Neuronal stem cell (in vitro differentiated cells): ENCODE results near the gene CDK11B.

Experiments
- DNase-seq: peaks from one replicate; pipeline ENCODE4 v3.0.0-alpha.2; 2013; ENCODE audit warnings: low spot score
- H2AFZ ChIP-seq: one replicate; pipeline ENCODE4 v1.6.1; 2013; ENCODE audit warnings: mild to moderate bottlenecking, low read length, inconsistent platforms
- H2AK5ac ChIP-seq: 2 replicates; pipeline ENCODE4 v1.6.1; 2013; ENCODE audit warnings: low read depth, mild to moderate bottlenecking, inconsistent platforms, low read length, moderate library complexity, mixed read lengths
- H2BK120ac ChIP-seq: 2 replicates; pipeline ENCODE4 v1.6.1; 2013; ENCODE audit warnings: low read depth, mild to moderate bottlenecking, inconsistent platforms, low read length, moderate library complexity, mixed read lengths
- H2BK12ac ChIP-seq: one replicate; pipeline ENCODE4 v1.6.1; 2013; ENCODE audit warnings: low read length, inconsistent platforms
- H2BK15ac ChIP-seq: 2 replicates; pipeline ENCODE4 v1.6.1; 2013; ENCODE audit warnings: mild to moderate bottlenecking, low read length, inconsistent platforms, mixed read lengths
- H2BK5ac ChIP-seq: one replicate; pipeline ENCODE4 v1.6.1; 2013; ENCODE audit warnings: inconsistent platforms, mild to moderate bottlenecking, low read length, moderate library complexity
- H3K14ac ChIP-seq: one replicate; pipeline ENCODE4 v1.6.1; 2013; ENCODE audit warnings: low read length, inconsistent platforms
- H3K18ac ChIP-seq: 2 replicates; pipeline ENCODE4 v1.6.1; 2013; ENCODE audit warnings: low read length, inconsistent platforms
- H3K23ac ChIP-seq: 2 replicates; pipeline ENCODE4 v1.6.1; 2013; ENCODE audit warnings: low read depth, mild to moderate bottlenecking, mixed read lengths, low read length, inconsistent platforms; ENCODE audit not compliant: poor library complexity
- H3K27ac ChIP-seq: replicated peaks from 3 replicates; pipeline ENCODE4 v1.5.1; 2013; ENCODE audit warnings: low read length, inconsistent platforms
- H3K27me3 ChIP-seq, 3 experiments: 2 replicates each; pipeline ENCODE4 v1.6.1; 2013; ENCODE audit warnings: low read length in 3 of 3, mild to moderate bottlenecking in 2 of 3, inconsistent platforms in 1 of 3, low read depth in 1 of 3, mixed read lengths in 1 of 3, moderate library complexity in 1 of 3; ENCODE audit not compliant: control insufficient read depth in 3 of 3, insufficient read depth in 3 of 3
- H3K36me3 ChIP-seq, 2 donors: replicated peaks in 1 of 2; 2 replicates each; pipeline ENCODE4 v1.6.1; 2013; ENCODE audit warnings: low read length in 2 of 2; ENCODE audit not compliant: control insufficient read depth in 2 of 2, insufficient read depth in 2 of 2
- H3K4ac ChIP-seq: 2 replicates; pipeline ENCODE4 v1.6.1; 2013; ENCODE audit warnings: inconsistent platforms, mild to moderate bottlenecking, low read length, moderate library complexity
- H3K4me1 ChIP-seq, 2 donors: 1 replicate in 1 of 2; 2 replicates in 1 of 2; pipeline ENCODE4 v1.6.1; 2013; ENCODE audit warnings: low read length in 2 of 2, low read depth in 1 of 2; ENCODE audit not compliant: control insufficient read depth in 2 of 2, insufficient read depth in 1 of 2
- H3K4me2 ChIP-seq: one replicate; pipeline ENCODE4 v1.6.1; 2013; ENCODE audit warnings: mild to moderate bottlenecking, low read length, inconsistent platforms; ENCODE audit not compliant: insufficient read depth, poor library complexity, severe bottlenecking
- H3K4me3 ChIP-seq, 2 donors: 2 replicates each; pipeline ENCODE4 v1.5.1; 2013; ENCODE audit warnings: low read length in 2 of 2, mild to moderate bottlenecking in 2 of 2, inconsistent platforms in 1 of 2, moderate library complexity in 1 of 2
- H3K79me1 ChIP-seq: one replicate; pipeline ENCODE4 v1.6.1; 2013; ENCODE audit warnings: low read depth, mild to moderate bottlenecking, inconsistent platforms, low read length, moderate library complexity
- H3K9ac ChIP-seq: one replicate; pipeline ENCODE4 v1.6.1; 2013; ENCODE audit warnings: mild to moderate bottlenecking, low read depth, low read length, inconsistent platforms; ENCODE audit not compliant: poor library complexity
- H3K9me3 ChIP-seq, 2 donors: replicated peaks in 1 of 2; 2 replicates each; pipeline versions ENCODE3 to v1.6.1; 2013; ENCODE audit warnings: low read length in 2 of 2, mild to moderate bottlenecking in 2 of 2, inconsistent platforms in 1 of 2, low read depth in 1 of 2, mixed read lengths in 1 of 2, moderate library complexity in 1 of 2; ENCODE audit not compliant: control insufficient read depth in 2 of 2, insufficient read depth in 1 of 2
- H4K8ac ChIP-seq: one replicate; pipeline ENCODE4 v1.6.1; 2013; ENCODE audit warnings: low read depth, mild to moderate bottlenecking, inconsistent platforms, low read length, moderate library complexity
- H4K91ac ChIP-seq: one replicate; pipeline ENCODE4 v1.6.1; 2013; ENCODE audit warnings: low read length, low read depth, mild to moderate bottlenecking, inconsistent platforms; ENCODE audit not compliant: poor library complexity
- WGBS, 2 donors: extraction: QIAGEN DNeasy Blood & Tissue Kit; methylation state at CpG; one replicate each; pipeline ENCODE4 v1.1.7; 2013; ENCODE audit warnings: missing lambda C conversion rate in 2 of 2, mixed read lengths in 1 of 2; ENCODE audit not compliant: insufficient read length in 2 of 2, insufficient replicate concordance in 1 of 2; ENCODE audit errors: extremely low coverage in 2 of 2; 5-methylcytosine and 5-hydroxymethylcytosine counted together

CDK11B gene

DNA sequence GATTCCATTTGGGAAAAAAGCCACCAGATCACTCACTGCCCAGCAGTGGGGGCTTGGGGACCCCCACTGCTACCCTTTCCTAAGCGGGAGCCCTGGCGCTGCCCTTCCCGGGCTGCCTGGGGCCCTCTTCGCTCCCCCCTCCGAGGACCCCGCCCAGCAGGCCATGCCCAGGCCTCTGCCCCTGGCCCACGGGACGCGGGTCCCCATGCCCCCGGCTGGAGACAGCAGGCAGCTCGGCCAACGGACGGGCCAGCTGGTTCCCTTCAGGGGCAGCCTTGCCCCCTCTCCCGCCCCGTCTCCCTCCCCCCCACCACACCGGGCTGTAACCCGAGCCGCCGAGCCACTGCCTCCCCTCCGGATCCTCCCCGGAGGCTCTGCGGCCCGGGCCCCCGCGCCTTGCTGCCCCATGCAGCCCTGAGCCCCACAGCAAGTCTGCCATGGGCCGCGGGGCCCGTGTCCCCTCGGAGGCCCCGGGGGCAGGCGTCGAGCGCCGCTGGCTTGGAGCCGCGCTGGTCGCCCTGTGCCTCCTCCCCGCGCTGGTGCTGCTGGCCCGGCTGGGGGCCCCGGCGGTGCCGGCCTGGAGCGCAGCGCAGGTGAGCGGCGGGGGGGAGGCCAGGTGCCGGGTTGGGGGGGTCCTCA lies 26.9 kb downstream of the CDK11B start, which contains the start of gene MMP23B:
Gene MMP23B (plus strand): TSS at position 392 of the 639 bp plus-strand sequence. CDS start 46 bp downstream, at position 438.
- DNase-seq = no peak

DNA sequence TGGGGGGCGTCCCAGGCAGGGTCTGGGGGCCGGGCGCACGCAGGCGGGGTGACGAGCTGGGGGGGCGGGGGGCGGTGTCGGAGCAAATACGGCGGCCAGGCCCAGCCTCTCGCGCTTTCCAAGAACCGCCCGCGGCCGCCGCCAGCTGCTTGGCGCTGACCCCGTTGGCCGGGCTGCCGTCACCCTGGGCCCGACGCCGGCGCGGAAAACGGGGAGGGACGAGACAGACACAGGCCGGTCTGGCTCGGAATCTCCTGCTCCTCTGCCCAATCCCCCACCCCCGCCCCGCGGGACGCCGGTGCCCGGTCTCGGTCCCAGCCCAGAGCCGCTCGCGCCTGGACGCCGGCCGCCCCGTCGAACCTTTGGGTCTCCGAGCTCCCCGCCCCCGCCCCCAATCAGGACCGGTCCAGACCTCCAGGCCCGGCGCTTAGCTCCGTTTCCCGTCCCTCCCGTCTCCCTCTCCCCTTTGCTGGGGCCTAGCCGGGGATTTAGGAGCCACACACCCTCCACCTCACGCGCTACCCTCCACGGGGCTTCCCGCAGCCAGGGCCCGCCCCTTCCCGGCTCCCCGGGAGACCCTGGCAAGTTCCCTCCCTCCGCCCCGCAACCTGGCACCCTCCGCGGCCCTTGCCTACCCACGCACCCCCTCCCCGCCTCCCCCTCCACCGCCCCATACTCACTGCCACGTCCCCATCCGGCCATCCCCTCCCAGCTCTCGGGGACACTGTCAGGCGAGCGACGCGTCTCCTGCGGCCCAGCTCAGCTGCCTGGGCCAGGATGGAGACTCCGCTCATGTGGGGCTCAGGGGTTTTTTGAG lies 27.6 kb downstream of the CDK11B start:
- Histone ChIP-seq H4K91ac (no peak overlapping the region), H3K27ac (no peak overlapping the region), H3K9me3 (no peaks in the 10 kb centered on the region), H4K8ac (peak overlapping the region; percentile 17), H2AK5ac (peak overlapping the region; percentile 84), H2BK15ac (peak overlapping the region; percentile 81), H3K4ac (no peak overlapping the region), H2BK120ac (no peak overlapping the region), H3K23ac (peak overlapping the region; percentile 44), H2AFZ (peak overlapping the region; percentile 82), H3K4me3 (peak overlapping the region in 1 of 2 donors; percentile 51), H3K79me1 (peaks cover 3% of the 10 kb centered on the region), H3K4me2 (peak overlapping the region; percentile 49), H2BK12ac (no peak overlapping the region), H3K14ac (no peak overlapping the region), H3K4me1 (no peaks in the 10 kb centered on the region), H3K9ac (peak overlapping the region; percentile 44), H3K27me3 (peaks cover 0 to 39% (median 18%) of the 10 kb centered on the region in 3 experiments), H2BK5ac (peak overlapping the region; percentile 93), H3K36me3 (peaks cover under 1 to 4% of the 10 kb centered on the region in 2 donors), H3K18ac (peak overlapping the region; percentile 91)
- no peak for DNase-seq
- WGBS, 2 donors = no CpG with 5 or more reads among the region's 79 CpGs

More for the DNA sequence above, 26.9 kb downstream of the CDK11B start, which contains the start of gene MMP23B:
- Histone ChIP-seq H2AK5ac (peak within 1 kb of the TSS; percentile 84), H3K27ac (no peak within 1 kb of the TSS), H3K18ac (peak within 1 kb of the TSS; percentile 95), H3K4me1 (no peaks in the 10 kb centered on the region), H3K23ac (peak within 1 kb of the TSS; percentile 80), H3K4ac (no peak within 1 kb of the TSS), H3K4me3 (peak within 1 kb of the TSS in 1 of 2 donors; percentile 74), H2BK12ac (no peak within 1 kb of the TSS), H3K14ac (no peak within 1 kb of the TSS), H4K8ac (peak within 1 kb of the TSS; percentile 17), H2BK15ac (peak within 1 kb of the TSS; percentile 81), H2AFZ (peak within 1 kb of the TSS; percentile 82), H3K79me1 (peaks cover 3% of the 10 kb centered on the region), H3K36me3 (peaks cover 4 to 7% of the 10 kb centered on the region in 2 donors), H3K4me2 (peak within 1 kb of the TSS; percentile 49), H3K9me3 (no peaks in the 10 kb centered on the region), H3K27me3 (peaks cover 0 to 39% (median 18%) of the 10 kb centered on the region in 3 experiments), H2BK120ac (no peak within 1 kb of the TSS), H4K91ac (no peak within 1 kb of the TSS), H3K9ac (peak within 1 kb of the TSS; percentile 44), H2BK5ac (peak within 1 kb of the TSS; percentile 93)
- WGBS, 2 donors = no CpG with 5 or more reads among the region's 48 CpGs

DNA sequence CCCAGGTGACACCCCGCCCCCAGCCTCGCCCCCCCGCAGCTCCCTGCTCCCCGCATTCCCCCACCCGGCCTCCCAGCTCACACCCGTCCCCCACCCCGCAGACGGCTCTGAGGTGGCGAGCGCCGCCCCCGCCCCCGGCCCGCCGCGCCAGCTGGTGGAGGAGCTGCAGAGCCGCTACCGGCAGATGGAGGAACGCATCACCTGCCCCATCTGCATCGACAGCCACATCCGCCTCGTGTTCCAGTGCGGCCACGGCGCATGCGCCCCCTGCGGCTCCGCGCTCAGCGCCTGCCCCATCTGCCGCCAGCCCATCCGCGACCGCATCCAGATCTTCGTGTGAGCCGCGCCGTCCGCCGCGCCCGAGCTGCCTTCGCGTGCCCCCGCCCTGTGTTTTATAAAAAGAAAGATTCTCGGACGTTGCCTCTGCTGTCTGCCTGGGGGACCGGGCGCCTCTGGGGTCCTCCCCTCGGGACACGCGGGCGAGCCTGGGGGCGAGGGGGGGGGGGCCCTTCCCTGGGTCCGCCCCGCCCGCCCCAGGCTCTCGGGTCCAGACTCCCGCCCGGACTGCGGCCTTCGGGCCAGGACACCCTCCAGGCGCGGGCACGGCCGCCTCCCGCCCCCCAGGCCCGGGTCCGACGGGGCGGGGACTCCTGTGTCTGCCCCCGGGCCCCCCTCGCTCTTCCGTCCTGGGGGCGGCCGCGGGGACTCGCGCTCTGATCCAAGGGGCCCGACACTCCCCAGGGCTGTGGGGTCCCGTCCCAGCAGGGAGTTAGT lies 28.4 kb downstream of the CDK11B start:
- Histone ChIP-seq H3K14ac (no peak overlapping the region), H3K27me3 (peaks cover 0 to 39% (median 18%) of the 10 kb centered on the region in 3 experiments), H2AK5ac (peak overlapping the region; percentile 84), H4K91ac (no peak overlapping the region), H2BK15ac (peak overlapping the region; percentile 81), H3K36me3 (peaks cover 0 to 4% of the 10 kb centered on the region in 2 donors), H3K23ac (peak overlapping the region; percentile 80), H3K4me1 (no peaks in the 10 kb centered on the region), H3K18ac (peak overlapping the region; percentile 80), H3K4ac (no peak overlapping the region), H3K9ac (no peak overlapping the region), H3K79me1 (peaks cover 3% of the 10 kb centered on the region), H2BK5ac (peak overlapping the region; percentile 75), H3K9me3 (no peaks in the 10 kb centered on the region), H3K4me2 (peak overlapping the region; percentile 49), H2BK12ac (no peak overlapping the region), H3K27ac (no peak overlapping the region), H3K4me3 (no peak overlapping the region), H4K8ac (no peak overlapping the region), H2BK120ac (no peak overlapping the region), H2AFZ (no peak overlapping the region)
- no peak for DNase-seq
- no CpG with 5 or more reads among the region's 81 CpGs for WGBS, 2 donors
